ENCODE data around the gene ARHGEF38.

Gene ARHGEF38

DNA sequence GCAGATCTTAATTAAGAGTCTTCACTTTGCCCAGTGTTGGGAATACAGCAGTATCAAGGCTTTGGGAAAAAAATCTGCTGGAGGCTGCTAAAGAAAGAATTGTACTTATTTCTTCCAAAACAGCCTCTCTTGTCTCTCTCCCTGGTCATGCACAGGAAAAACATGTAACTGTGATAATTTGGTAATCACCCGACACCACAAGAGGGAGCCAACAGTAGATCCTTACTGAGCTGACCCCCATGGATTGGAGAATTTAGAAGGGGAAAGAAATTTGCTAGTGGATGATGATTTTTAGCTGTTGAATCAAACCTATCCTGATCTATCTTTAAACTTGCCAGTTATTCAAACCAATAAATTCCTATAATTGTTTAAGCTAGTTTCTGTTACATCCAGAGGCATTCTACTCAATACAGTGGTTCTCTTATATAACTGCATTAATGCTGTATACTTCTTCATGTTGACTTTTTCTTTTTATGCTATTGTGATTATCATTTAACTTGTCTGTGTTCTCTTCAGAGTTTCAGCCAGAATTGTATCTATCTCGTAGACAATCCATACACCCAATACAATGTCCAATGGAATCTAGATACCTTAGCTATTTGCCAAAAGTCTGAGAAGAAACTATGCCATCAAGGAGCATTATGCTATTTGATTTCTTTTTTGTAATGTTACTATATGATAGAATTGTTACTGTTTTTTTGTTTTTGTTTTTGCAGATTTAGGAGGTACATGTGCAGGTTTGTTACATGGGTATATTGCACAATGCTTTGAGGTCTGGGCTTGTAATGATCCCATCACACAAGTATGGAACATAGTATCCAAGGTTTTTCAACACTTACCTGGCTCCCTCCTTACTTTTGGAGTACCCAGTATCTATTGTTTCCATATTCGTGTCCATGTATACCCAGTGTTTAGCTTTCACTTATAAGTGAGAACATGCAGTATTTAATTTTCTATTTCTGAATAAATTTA is 31.3 kb upstream of the ARHGEF38 start:
- Histone ChIP-seq H3K27me3 (ENCODE audit: insufficient read depth, low read length) (no peaks in the 10 kb centered on the region), H3K27ac (ENCODE audit: low read depth, low read length, poor library complexity, severe bottlenecking) (no peak overlapping the region), H3K9ac (ENCODE audit: low read length) (no peak overlapping the region), H3K4me1 (ENCODE audit: insufficient read depth, low read length, severe bottlenecking) (no peaks in the 10 kb centered on the region), H3K36me3 (ENCODE audit: insufficient read depth, low read length) (no peaks in the 10 kb centered on the region), H3K4me3 (ENCODE audit: low read depth, low read length, poor library complexity, severe bottlenecking) (no peak overlapping the region), H3F3A (ENCODE audit: insufficient read depth, low read length) (no peaks in the 10 kb centered on the region), H3K4me2 (ENCODE audit: low read length) (no peak overlapping the region), H2AFZ (ENCODE audit: low read length) (no peak overlapping the region), H4K20me1 (ENCODE audit: insufficient read depth, low read length) (no peaks in the 10 kb centered on the region), H3K9me3 (ENCODE audit: low read length) (no peaks in the 10 kb centered on the region), H3K9me2 (ENCODE audit: low read depth, low read length) (no peaks in the 10 kb centered on the region), H3K79me2 (ENCODE audit: insufficient read depth, low read length) (no peaks in the 10 kb centered on the region)
- no peak for TF ChIP-seq EZH2 (IDR thresholded peaks at IDR 0.05; ENCODE audit: borderline replicate concordance, low read length)
- TF ChIP-seq CTCF (IDR thresholded peaks at IDR 0.05; ENCODE audit: low read length): peak; percentile 87

- H3K9ac ChIP-seq (ENCODE audit: low read length): no peak overlapping the region
- TF ChIP-seq EZH2 (IDR thresholded peaks at IDR 0.05; ENCODE audit: borderline replicate concordance, low read length) (no peak), CTCF (IDR thresholded peaks at IDR 0.05; ENCODE audit: low read length) (no peak)
- no peaks in the 10 kb centered on the region for H3F3A ChIP-seq (ENCODE audit: insufficient read depth, low read length)
- no peaks in the 10 kb centered on the region for H3K9me3 ChIP-seq (ENCODE audit: low read length)
- no peaks in the 10 kb centered on the region for H3K36me3 ChIP-seq (ENCODE audit: insufficient read depth, low read length)
- no peak overlapping the region for H2AFZ ChIP-seq (ENCODE audit: low read length)
- H3K27ac ChIP-seq (ENCODE audit: low read depth, low read length, poor library complexity, severe bottlenecking): no peak overlapping the region
- H3K27me3 ChIP-seq (ENCODE audit: insufficient read depth, low read length): no peaks in the 10 kb centered on the region
- no peaks in the 10 kb centered on the region for H4K20me1 ChIP-seq (ENCODE audit: insufficient read depth, low read length)
- H3K9me2 ChIP-seq (ENCODE audit: low read depth, low read length): no peaks in the 10 kb centered on the region
- H3K4me2 ChIP-seq (ENCODE audit: low read length): no peak overlapping the region
- H3K4me3 ChIP-seq (ENCODE audit: low read depth, low read length, poor library complexity, severe bottlenecking): no peak overlapping the region
- H3K79me2 ChIP-seq (ENCODE audit: insufficient read depth, low read length): no peaks in the 10 kb centered on the region
- no peaks in the 10 kb centered on the region for H3K4me1 ChIP-seq (ENCODE audit: insufficient read depth, low read length, severe bottlenecking)
Observed at GRCh38 chr4:105526656-105527055, 25.8 kb upstream of the ARHGEF38 start.

GRCh38 chr4:105527081-105527480 is 25.3 kb upstream of the ARHGEF38 start:
- Histone ChIP-seq H3F3A (ENCODE audit: insufficient read depth, low read length) (no peaks in the 10 kb centered on the region), H2AFZ (ENCODE audit: low read length) (no peak overlapping the region), H3K4me3 (ENCODE audit: low read depth, low read length, poor library complexity, severe bottlenecking) (no peak overlapping the region), H3K9me2 (ENCODE audit: low read depth, low read length) (no peaks in the 10 kb centered on the region), H3K27me3 (ENCODE audit: insufficient read depth, low read length) (no peaks in the 10 kb centered on the region), H3K27ac (ENCODE audit: low read depth, low read length, poor library complexity, severe bottlenecking) (no peak overlapping the region), H3K36me3 (ENCODE audit: insufficient read depth, low read length) (no peaks in the 10 kb centered on the region), H3K9ac (ENCODE audit: low read length) (no peak overlapping the region), H3K4me2 (ENCODE audit: low read length) (no peak overlapping the region), H3K9me3 (ENCODE audit: low read length) (no peaks in the 10 kb centered on the region), H3K79me2 (ENCODE audit: insufficient read depth, low read length) (no peaks in the 10 kb centered on the region), H4K20me1 (ENCODE audit: insufficient read depth, low read length) (no peaks in the 10 kb centered on the region), H3K4me1 (ENCODE audit: insufficient read depth, low read length, severe bottlenecking) (no peaks in the 10 kb centered on the region)
- TF ChIP-seq CTCF (IDR thresholded peaks at IDR 0.05; ENCODE audit: low read length): no peak
- no peak for TF ChIP-seq EZH2 (IDR thresholded peaks at IDR 0.05; ENCODE audit: borderline replicate concordance, low read length)

All from OCI-LY1 (cell line).